Pancreas (tissue), 10 donors: Measurements from ENCODE around the gene AS3MT. TPM values are rescaled to one million over a fixed set of nuclear protein-coding genes. Genes with fewer than 3 reads are reported as not detected.

Experiments
- ATAC-seq, 4 donors: fragments of 200-7000 bp; cut with Tn5 transposase; one replicate each; pipeline versions ENCODE4 v1.8.0 to v1.9.1; 2020; ENCODE audit warnings: mild to moderate bottlenecking in 4 of 4, moderate library complexity in 4 of 4
- DNase-seq, 6 donors: peaks; one replicate each; pipeline ENCODE4 v3.0.0-alpha.2; 2020
- FAIRE-seq: peaks from 2 replicates; lab custom pipeline; 2012; peaks lifted over from hg19 to GRCh38; lab: Jason Lieb, UNC
- H3K27ac ChIP-seq, 4 donors: fragments of 200-600 bp; sonication (generic); 1 replicate in 3 of 4; 2 replicates in 1 of 4; pipeline versions ENCODE4 v1.5.0 to v1.8.0; 2020
- H3K27me3 ChIP-seq, 4 donors: fragments of 200-600 bp; one replicate each; pipeline ENCODE4 v1.8.0; 2021
- H3K36me3 ChIP-seq, 3 donors: fragments of 200-600 bp; sonication (generic) in 1 of 3; one replicate each; pipeline versions ENCODE4 v1.5.0 to v1.8.0; 2020 to 2021
- H3K4me1 ChIP-seq, 3 donors: fragments of 200-600 bp; one replicate each; pipeline ENCODE4 v1.8.0; 2021
- H3K4me3 ChIP-seq, 4 donors: fragments of 200-600 bp; sonication (generic) in 2 of 4; one replicate each; pipeline versions ENCODE4 v1.5.0 to v1.8.0; 2020 to 2021
- H3K9me3 ChIP-seq, 4 donors: fragments of 200-600 bp; one replicate each; pipeline ENCODE4 v1.8.0; 2021
- WGBS, 2 donors: extraction: QIAGEN DNeasy Blood & Tissue Kit; methylation state at CpG; one replicate each; pipeline ENCODE4 v1.1.7; 2013; 5-methylcytosine and 5-hydroxymethylcytosine counted together
- intact Hi-C, 3 donors: fragments of 100-400 bp; cut with DNase I; formaldehyde crosslinking; loops; one replicate each; pipeline versions ENCODE4 v1.11.1 to v1.14.2; 2022
- polyA plus RNA-seq, 2 donors: library from polyadenylated mRNA; stranded (reverse); fragments of 200-250 nt; gene quantifications; one replicate each; pipeline ENCODE4 v1.2.3, GENCODE V29; 2013
- total RNA-seq, 6 donors: library from RNA; stranded (reverse); fragmentation: NEBNext Ultra II Directional in 4 of 6; extraction: Animal tissue kit (Norgen Biotek cat#: 25700) in 4 of 6; gene quantifications; one replicate each; pipeline versions ENCODE4 v1.2.1 to v1.2.4, GENCODE V29; 2021 to 2023
- TF ChIP-seq, protein P1 (sequence below), 4 donors: fragments of 200-600 bp; sonication (generic) in 3 of 4; IDR thresholded peaks; one replicate each; pipeline versions ENCODE4 v1.5.0 to v1.8.0; 2021; ENCODE audit warnings: antibody characterized with exemption in 4 of 4
- donor health status: healthy with polysubstance abuse.
- donor health status: DM: no; HTN: no; CAD: no; lungs with moderate emphysema.
- donor health status: DM: no; HTN: no; CAD: no.
- donor health status: control.
- donor health status: control.
- donor health status: Bipolar disorder and iron deficiency.
- donor health status: DM: yes; HTN: yes; CAD: no.
- donor health status: DM: no; HTN: no; CAD: no.
- donor health status: DM: no; HTN: no; CAD: no.
- donor health status: DM: yes; HTN: yes; CAD: no.

The AS3MT gene
- total and polyA plus RNA-seq, 8 donors: 0.87 to 11.4 (median 3.0) TPM

DNA sequence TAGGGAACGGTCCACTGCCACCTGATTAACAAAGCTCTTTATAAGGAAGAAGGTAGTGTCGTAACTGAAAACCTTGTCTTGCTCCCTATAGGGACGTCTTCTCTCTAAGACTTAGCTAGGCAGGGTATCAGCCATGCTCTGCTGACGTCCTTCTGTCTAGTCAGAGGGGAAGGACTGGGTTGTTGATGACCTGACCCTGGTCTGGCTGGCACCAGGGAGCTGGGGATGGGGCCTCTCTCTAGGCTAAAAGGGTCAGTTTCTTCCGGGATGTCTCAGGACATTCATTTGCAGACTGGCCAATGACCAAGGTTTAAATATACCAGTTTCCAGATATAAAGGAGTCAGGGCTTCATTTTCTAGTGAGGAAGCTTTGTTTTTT lies 41.7 kb upstream of the AS3MT start:
- no peaks in the 10 kb centered on the region for H3K27me3 ChIP-seq
- intact Hi-C loops: no loop called here
- FAIRE-seq (no peak), DNase-seq (no peak), ATAC-seq (no peak)
- 75 to 78% methylated on average over 5 of the region's 5 CpGs for WGBS, 2 donors
- no peak overlapping the region for H3K27ac ChIP-seq
- H3K36me3 ChIP-seq: no peaks in the 10 kb centered on the region
- no peaks in the 10 kb centered on the region for H3K4me1 ChIP-seq
- H3K9me3 ChIP-seq: no peaks in the 10 kb centered on the region
- TF ChIP-seq, protein P1, sequence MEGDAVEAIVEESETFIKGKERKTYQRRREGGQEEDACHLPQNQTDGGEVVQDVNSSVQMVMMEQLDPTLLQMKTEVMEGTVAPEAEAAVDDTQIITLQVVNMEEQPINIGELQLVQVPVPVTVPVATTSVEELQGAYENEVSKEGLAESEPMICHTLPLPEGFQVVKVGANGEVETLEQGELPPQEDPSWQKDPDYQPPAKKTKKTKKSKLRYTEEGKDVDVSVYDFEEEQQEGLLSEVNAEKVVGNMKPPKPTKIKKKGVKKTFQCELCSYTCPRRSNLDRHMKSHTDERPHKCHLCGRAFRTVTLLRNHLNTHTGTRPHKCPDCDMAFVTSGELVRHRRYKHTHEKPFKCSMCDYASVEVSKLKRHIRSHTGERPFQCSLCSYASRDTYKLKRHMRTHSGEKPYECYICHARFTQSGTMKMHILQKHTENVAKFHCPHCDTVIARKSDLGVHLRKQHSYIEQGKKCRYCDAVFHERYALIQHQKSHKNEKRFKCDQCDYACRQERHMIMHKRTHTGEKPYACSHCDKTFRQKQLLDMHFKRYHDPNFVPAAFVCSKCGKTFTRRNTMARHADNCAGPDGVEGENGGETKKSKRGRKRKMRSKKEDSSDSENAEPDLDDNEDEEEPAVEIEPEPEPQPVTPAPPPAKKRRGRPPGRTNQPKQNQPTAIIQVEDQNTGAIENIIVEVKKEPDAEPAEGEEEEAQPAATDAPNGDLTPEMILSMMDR (IDR thresholded peaks at IDR 0.05): no peak
- H3K4me3 ChIP-seq: no peak overlapping the region

DNA sequence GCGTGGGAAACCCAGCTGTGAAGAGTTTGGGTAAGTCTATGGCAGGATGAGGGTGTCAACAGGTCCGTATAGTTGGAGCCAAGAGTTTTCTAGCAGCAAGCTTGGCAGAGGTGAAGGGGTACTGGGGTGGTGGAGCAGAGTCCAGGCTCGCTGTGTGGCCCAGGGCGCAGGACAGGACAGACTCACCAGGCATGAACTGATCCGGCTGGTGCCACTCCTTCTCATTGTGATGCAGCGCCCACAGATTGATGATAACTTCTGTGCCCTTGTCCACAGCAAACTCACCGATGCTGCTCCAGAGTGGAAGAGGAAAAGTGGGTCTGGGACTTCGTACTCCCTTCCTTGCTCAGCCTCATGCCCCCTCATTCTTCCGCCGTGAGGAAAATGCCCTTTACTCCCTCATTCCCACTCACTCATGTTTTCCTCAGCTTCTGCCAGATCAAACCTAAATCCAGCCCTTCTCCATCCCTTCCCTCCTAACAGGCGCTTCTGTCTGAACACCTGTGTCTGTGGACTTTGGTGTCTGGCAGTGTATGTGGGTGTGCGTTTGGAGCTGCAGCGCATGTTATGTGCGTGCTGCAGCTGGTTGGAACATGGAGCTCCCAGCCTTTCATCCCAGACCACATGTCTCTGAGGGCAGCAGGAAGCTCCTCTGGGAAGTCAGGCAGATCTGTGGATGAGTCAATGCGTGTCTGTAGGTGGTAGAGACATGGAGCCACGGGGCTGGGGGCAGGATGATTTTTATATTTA lies 37.8 kb upstream of the AS3MT start:
- DNase-seq: no peak
- H3K4me1 ChIP-seq: no peaks in the 10 kb centered on the region
- H3K4me3 ChIP-seq: no peak overlapping the region
- WGBS, 2 donors: 55 to 63% methylated on average over 16 of the region's 16 CpGs
- no peak for FAIRE-seq
- H3K9me3 ChIP-seq: no peaks in the 10 kb centered on the region
- H3K27me3 ChIP-seq: no peaks in the 10 kb centered on the region
- no peak overlapping the region for H3K27ac ChIP-seq
- intact Hi-C loops: loop anchor here in 2 of 3 donors (2.0 to 10.0 kb wide), 3 partner anchors 71 to 243 kb away; no protein-coding TSS in a partner anchor
- ATAC-seq: no peak
- TF ChIP-seq, protein P1 (IDR thresholded peaks at IDR 0.05): no peak
- no peaks in the 10 kb centered on the region for H3K36me3 ChIP-seq

DNA sequence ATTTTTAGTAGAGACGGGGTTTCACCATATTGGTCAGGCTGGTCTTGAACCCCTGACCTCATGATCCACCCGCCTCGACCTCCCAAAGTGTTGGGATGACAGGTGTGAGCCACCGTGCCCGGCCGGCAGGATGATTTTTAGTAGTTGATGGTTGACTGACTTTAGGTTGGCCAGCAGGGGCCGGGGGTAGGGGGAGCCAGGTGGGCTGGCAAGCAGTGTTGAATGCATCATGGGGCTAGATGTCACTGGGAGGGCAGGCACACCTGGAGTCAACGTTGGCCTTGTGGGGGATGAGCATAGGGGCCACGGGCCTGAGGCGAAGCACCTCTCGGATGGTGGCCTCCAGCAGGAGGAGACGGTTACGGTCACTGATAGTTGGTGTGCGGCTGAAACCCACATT lies 37.0 kb upstream of the AS3MT start:
- H3K36me3 ChIP-seq: no peaks in the 10 kb centered on the region
- FAIRE-seq (no peak), ATAC-seq (no peak), DNase-seq (no peak)
- no peak overlapping the region for H3K4me3 ChIP-seq
- H3K9me3 ChIP-seq: no peaks in the 10 kb centered on the region
- intact Hi-C loops: loop anchor here in 2 of 3 donors (2.0 to 10.0 kb wide), 3 partner anchors 70 to 243 kb away; no protein-coding TSS in a partner anchor
- 70 to 84% methylated on average over 14 of the region's 14 CpGs for WGBS, 2 donors
- H3K27me3 ChIP-seq: no peaks in the 10 kb centered on the region
- TF ChIP-seq, protein P1 (IDR thresholded peaks at IDR 0.05): no peak
- no peak overlapping the region for H3K27ac ChIP-seq
- peaks cover 0 to under 1% (median 0%) of the 10 kb centered on the region in 3 donors for H3K4me1 ChIP-seq

DNA sequence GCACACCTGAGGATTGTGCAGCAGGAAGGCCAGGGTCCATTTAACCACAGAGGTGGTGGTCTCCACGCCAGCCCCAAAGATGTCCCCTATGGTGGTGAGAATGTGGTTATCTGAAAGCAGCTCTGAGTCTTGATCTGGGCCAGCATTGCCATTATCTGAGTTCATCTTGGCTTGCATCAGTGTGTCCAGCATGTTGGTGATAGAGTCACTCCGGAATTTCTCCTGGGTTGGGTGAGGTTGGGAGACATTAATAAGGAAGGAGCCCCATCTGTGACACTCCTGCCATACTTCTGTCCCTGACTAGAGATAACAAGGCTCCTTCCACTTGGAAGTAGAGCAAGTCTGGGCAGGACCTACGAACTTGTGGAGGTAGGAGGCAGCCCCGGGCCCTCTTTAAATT lies 36.3 kb upstream of the AS3MT start:
- FAIRE-seq (no peak), ATAC-seq (no peak), DNase-seq (no peak)
- Histone ChIP-seq H3K27me3 (no peaks in the 10 kb centered on the region), H3K9me3 (no peaks in the 10 kb centered on the region), H3K36me3 (no peaks in the 10 kb centered on the region), H3K4me1 (peaks cover 0 to 5% (median 0%) of the 10 kb centered on the region in 3 donors), H3K27ac (no peak overlapping the region), H3K4me3 (no peak overlapping the region)
- intact Hi-C loops: loop anchor here in 2 of 3 donors (2.0 to 10.0 kb wide), 3 partner anchors 69 to 242 kb away; no protein-coding TSS in a partner anchor
- WGBS, 2 donors: 69 to 83% methylated on average over 4 of the region's 4 CpGs
- TF ChIP-seq, protein P1 (IDR thresholded peaks at IDR 0.05): no peak

DNA sequence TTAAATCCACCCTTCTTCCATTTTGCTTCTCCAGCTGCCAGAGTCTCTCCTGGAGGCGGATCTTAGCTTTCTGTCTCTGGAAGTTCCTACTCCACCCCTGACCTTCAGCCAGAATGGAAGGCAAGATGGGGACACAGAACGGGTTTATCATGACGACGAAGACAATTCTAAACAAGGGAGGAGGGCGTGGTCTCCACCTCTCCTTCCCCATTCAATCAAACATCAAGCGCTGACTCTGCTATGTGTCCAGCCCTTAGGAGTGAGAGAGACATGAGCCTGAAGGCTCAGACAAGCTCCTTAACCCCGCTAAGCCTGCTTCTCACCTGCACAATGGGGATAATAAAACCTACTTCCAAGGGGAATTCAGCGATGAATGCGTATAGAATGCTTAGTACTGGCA lies 35.1 kb upstream of the AS3MT start:
- H3K27me3 ChIP-seq: no peaks in the 10 kb centered on the region
- H3K4me3 ChIP-seq: no peak overlapping the region
- intact Hi-C loops: loop anchor here in 2 of 3 donors (5.0 to 10.0 kb wide), 2 partner anchors 68 to 241 kb away; no protein-coding TSS in a partner anchor
- H3K9me3 ChIP-seq: no peaks in the 10 kb centered on the region
- TF ChIP-seq, protein P1 (IDR thresholded peaks at IDR 0.05): no peak
- no peak for DNase-seq
- H3K27ac ChIP-seq: no peak overlapping the region
- H3K4me1 ChIP-seq: peaks cover 0 to 5% (median 0%) of the 10 kb centered on the region in 3 donors
- WGBS, 2 donors: 50 to 55% methylated on average over 9 of the region's 9 CpGs
- FAIRE-seq: no peak
- no peaks in the 10 kb centered on the region for H3K36me3 ChIP-seq
- ATAC-seq: no peak
